GM18858 (cell line): Measurements from ENCODE around the gene HNRNPA1L2.
"Not testable (repeated sequence)": the region's sequence is repeated elsewhere in the genome, so short reads cannot be mapped to it uniquely, and the experiment has no call there.

Experiments used
- ATAC-seq: cut with Tn5 transposase; IDR thresholded peaks from one replicate; pipeline ENCODE4 v1.9.1; 2021; ENCODE audit not compliant: unreplicated experiment

Gene HNRNPA1L2

GRCh38 chr13:52644108-52644507 is 1.9 kb downstream of the HNRNPA1L2 start:
- ATAC-seq, result no peak

GRCh38 chr13:52646967-52647366 is 4.7 kb downstream of the HNRNPA1L2 start:
- no peak for ATAC-seq

GRCh38 chr13:52650731-52651130 is 8.5 kb downstream of the HNRNPA1L2 start:
- no peak for ATAC-seq

- no peak for ATAC-seq
Observed at GRCh38 chr13:52651897-52652195, 9.6 kb downstream of the HNRNPA1L2 start.

GRCh38 chr13:52652196-52652979 is 10.2 kb downstream of the HNRNPA1L2 start, which contains the start of gene SUGT1:
Gene SUGT1 (plus strand): TSS chr13:52652836. CDS start chr13:52652921, 85 bp downstream.
- peak; percentile 93 for ATAC-seq

- peak; percentile 14 for ATAC-seq
Observed at GRCh38 chr13:52652980-52653303, 10.7 kb downstream of the HNRNPA1L2 start.

- ATAC-seq, result no peak
Observed at GRCh38 chr13:52659340-52659739, 17.1 kb downstream of the HNRNPA1L2 start.

- ATAC-seq, result no peak
Observed at GRCh38 chr13:52664272-52664671, 22.0 kb downstream of the HNRNPA1L2 start.

- no peak for ATAC-seq
Observed at GRCh38 chr13:52665325-52665724, 23.1 kb downstream of the HNRNPA1L2 start.

GRCh38 chr13:52669677-52670076 is 27.4 kb downstream of the HNRNPA1L2 start:
- no peak for ATAC-seq

- ATAC-seq, result no peak
Observed at GRCh38 chr13:52670726-52671125, 28.5 kb downstream of the HNRNPA1L2 start.

GRCh38 chr13:52673465-52673864 is 31.2 kb downstream of the HNRNPA1L2 start:
- no peak for ATAC-seq

GRCh38 chr13:52677823-52678222 is 35.6 kb downstream of the HNRNPA1L2 start:
- ATAC-seq, result no peak

GRCh38 chr13:52685806-52686205 is 43.6 kb downstream of the HNRNPA1L2 start:
- not testable (repeated sequence) for ATAC-seq

GRCh38 chr13:52686376-52686775 is 44.1 kb downstream of the HNRNPA1L2 start:
- no peak for ATAC-seq
